ENCODE data around the gene TOR2A. TPM values are rescaled to one million over a fixed set of nuclear protein-coding genes. Genes with fewer than 3 reads are reported as not detected.
A peak's percentile ranks its signal among the peaks of the same experiment; 100 is the strongest.

The TOR2A gene
- total RNA-seq, 1 donor from 2014 or later = 6.4 TPM

DNA sequence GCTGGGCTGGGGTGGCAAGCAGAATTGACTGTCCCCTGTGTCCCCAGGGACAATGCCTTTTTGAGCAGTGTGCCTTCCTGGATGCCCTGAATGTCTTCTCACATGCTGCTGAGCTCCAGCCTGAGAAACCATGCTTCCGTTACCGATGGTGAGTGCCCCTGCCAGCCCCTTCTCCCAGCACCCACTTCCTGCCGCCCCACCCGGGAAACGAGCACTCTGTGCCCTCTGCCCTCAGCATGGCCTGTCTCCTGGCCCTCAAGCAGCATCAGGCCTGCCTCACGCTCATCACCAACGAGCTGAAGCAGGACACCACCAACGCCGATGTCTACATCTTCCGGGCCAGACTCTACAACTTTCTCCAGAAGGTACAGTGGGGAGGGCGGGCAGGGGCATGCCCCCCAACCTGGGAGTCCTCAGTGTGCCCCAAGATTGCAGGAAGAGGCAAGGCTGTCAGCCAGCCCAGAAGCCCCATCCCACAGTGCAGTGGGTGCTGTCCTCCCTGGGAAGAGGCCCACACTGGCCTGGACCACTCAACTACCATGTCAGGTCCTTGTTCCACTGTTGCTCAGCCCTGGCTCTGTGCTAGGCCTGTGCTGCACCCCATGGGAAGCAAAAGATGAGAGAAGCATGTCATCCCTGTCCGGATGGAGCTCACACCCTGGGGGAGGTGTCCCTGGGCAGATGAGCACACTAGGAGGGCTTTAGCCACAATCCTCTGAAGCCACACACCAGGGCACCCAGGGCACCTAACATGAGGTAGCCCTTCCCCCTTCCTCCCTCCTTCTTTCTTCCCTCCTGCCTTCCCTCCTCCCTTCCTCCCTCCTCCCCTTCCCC, 14.8 kb downstream of the TOR2A start:
- DNase-seq (ENCODE audit: low read depth) = no peak

DNA sequence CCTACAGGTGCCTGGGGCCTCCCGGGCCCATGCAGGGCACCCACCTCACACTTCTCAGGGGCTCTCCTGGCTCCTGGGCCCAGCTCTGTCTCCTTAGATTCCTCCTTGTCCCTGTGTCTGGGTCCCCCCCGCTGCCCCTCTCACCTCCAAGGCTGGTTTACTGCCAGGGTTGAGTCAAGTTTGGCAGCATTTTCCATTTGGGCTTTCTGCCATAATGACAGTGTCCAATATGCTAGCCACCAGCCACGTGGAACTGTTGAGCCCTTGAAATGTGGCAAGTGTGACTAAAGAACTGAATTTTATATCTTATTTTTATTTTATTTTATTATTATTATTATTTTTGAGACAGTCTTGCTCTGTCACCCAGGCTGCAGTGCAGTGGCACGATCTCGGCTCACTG, 17.3 kb downstream of the TOR2A start:
- no peak for DNase-seq (ENCODE audit: low read depth)

DNA sequence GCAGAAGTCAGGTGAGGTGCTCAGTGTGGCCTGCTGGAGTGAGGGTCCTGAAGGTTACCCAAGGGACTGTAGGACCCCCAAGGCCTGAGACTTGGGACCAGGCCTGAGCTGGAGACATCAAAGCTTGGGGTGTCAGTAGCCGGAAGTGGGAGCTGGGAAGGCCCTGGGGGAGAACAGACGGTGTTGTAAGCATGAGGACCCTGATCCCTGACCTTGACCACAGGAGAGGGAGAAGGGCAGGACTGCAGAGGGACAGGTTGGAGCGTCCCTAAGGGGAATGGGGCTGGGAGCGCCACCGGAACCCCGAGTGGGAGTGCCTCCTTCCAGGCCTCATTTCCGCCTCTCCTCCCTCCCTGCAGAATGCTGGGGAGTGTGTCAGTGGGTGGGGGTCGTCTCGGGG, 18.7 kb downstream of the TOR2A start:
- DNase-seq (ENCODE audit: low read depth) = no peak

DNA sequence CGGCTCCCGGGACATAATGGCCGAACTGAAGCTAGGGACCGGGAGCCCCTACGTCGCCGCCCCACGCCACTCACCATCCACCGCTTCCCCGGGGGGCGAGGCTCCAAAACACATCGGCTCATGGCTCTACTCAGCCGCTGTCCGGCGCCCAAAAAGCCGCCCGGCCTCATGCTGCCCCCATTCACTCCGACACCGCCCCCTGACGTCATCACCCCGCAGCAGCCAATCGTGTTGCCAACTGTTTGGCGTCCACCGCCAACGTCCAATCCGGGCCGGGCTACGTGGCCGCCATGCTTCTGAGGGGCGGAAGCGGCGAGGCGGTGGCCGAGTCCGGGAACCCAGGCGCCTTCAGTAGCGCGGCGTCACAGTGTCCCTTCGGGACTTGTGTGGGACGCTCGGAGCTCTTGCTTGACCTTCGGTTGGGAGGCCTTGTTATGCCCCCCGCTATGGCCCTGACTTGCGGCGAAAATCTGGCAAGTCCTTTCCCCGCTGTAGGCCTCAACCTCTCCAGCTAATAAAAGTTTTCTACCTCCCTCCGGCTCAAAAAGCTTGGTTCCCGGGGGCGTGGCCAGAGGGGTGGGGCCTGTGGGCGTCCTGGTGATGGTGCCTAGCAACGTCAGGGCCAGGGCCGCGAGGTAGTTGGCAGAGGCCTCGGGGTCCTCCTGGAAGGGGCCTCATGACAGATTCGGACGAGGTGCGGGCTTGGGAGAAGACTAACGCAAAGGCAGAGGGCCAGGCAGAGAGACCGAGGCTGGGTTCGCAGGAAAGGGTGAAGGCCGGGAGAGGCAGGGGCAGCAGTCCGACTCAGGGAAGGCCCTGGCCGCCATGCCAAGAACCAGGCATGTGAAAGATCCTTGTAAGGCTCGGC, 19.4 kb downstream of the TOR2A start, which contains the start of the genes PTRH1 and TTC16:
Gene PTRH1 (minus strand): TSS at position 194 of the 868 bp plus-strand sequence. CDS start 24 bp downstream, at position 170.
Gene TTC16 (plus strand): TSS at position 610 of the 868 bp plus-strand sequence. CDS start 67 bp downstream, at position 677.
- peak; percentile 81 for DNase-seq (ENCODE audit: low read depth)

- DNase-seq (ENCODE audit: low read depth) = no peak
These were observed 20.1 kb downstream of the TOR2A start for GRCh38 chr9:127714951-127715469.

DNA sequence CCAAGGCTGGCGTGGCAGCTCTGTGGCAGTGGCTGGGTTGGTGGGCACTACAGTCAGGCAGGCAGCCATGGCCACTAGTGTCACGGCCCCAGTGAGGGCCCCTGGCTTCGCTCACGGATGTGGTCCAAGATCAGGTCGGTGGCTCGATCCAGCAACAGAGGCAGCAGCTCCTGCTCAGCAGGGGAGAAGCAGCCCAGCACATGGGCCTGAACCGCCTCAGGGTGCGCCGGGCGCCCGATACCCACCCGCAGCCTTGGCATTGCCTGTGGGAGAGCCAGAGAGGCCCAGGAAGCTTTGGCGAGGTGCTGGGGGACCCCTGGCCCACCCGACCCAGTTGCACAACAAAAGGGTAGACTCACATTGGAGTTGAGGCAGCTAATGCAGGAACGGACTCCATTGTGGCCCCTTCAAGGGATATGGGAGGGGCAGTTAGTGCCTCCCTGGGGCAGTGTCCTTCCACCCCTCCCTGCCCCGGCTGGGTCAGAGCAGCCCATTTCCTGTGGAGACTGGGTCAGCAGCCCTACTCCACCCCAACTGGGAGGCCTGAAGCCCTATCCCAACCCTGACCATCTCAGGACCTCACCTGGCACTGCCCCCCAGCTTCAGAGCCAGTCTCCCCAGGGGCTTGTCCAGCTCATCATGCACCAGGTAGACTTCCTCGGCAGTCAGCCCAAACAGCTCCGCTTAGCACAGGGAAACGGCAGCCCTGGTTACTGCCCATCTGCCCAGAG, 20.9 kb downstream of the TOR2A start:
- DNase-seq (ENCODE audit: low read depth) = no peak

DNA sequence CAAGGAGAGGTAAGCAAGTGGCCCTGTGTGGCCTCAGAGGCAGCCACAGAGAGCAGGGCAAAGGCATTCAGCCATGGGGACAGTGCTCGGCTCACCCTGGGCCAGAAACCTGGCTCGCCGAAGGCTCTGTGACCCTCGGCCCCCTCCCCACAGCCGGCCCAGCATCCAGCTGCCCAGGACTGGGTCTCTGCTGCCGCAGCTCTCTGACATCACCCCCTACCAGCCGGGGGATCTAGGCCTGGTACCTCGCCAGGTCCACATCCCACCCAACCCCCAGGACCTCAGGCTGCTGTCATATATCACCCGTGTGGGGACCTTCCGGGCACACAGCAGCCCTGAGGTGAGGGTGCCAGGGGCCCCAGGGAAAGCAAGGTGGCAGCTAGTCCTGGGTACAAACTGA, 22.2 kb downstream of the TOR2A start:
- DNase-seq (ENCODE audit: low read depth) = no peak

GRCh38 chr9:127712371-127712770, 22.7 kb downstream of the TOR2A start:
- DNase-seq (ENCODE audit: low read depth) = no peak

DNA sequence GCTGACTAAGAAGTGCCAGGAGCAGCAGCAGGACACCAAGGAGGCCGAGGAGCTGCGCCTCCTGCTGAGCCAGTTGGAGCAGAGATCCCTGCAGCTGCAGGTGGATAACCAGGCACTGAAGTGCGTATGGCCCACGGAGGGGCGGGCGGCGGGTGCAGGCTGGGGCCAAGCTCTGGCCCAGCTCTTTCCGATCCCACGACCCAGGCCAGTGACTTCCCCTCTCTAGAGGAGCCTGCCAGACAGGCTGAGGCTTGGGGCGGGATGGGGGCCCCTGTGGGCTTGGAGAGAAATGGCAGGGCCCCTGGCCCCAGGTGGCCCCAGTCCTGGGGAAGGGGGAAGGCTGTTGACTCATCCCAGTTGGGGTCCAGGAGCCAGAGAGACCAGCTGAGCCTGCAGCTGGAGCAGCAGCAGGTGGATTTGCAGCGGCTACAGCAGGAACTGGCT, 23.2 kb downstream of the TOR2A start:
- DNase-seq (ENCODE audit: low read depth) = no peak

GRCh38 chr9:127711226-127711701, 23.8 kb downstream of the TOR2A start:
- no peak for DNase-seq (ENCODE audit: low read depth)

DNA sequence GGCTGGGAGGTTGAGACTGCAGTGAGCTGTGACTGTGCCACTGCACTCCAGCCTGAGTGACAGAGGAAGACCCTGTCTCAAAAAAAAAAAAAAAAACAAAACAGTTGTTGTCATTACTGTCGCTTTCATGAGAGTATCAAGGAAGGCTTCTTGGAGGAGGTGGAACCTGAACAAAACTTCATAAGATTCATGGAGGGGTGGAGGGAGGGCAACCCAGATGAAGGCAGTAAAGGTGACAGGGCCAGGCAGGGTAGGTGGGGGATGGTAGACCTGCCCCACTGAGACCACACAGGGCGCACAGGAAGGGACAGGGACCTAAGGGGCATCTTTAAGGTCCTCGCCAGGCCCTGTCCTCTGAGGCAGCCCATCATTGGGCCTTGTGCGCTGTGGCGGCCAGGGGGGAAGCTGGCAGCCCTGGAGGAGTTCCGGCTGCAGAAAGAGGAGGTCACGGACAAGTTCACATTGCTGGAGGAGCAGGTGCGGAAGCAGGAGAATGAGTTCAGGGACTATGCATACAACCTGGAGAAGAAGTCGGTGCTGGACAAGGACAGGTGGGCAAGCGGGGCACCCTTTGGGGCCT, 24.8 kb downstream of the TOR2A start:
- DNase-seq (ENCODE audit: low read depth) = no peak

DNA sequence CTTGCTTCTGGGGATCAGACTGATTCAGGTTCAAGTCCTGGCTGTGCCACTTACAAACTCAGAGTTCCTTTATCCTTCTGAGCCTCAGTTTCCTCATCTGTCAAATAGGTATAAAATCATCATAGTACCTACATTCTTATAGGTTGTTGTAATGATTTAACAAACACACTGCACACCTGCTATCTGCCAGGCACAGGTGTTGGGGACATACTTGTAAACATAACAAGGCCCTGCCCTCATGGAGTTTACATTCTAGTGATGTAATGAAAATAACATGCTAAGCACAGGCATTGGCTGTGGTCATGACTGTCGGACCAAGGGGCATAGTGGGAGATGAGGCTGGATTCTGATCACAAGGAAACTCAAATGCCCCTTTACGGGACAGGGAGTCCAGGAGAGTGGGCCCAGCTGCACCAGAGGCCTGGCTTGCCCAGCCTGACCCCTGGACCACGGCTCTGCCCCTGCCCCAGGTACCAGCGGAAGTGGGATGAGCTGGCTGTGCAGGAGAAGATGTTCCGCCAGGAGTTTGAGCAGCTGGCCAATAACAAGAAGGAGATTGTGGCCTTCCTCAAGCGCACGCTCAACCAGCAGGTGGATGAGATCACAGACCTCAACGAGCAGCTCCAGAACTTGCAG, 26.0 kb downstream of the TOR2A start:
- no peak for DNase-seq (ENCODE audit: low read depth)

- DNase-seq (ENCODE audit: low read depth) = no peak
These were observed 27.3 kb downstream of the TOR2A start for GRCh38 chr9:127707766-127708165.

GRCh38 chr9:127706836-127707241, 28.3 kb downstream of the TOR2A start, which contains the start of gene CFAP157:
Gene CFAP157 (plus strand): TSS chr9:127706988. CDS start chr9:127707032, 44 bp downstream.
- no peak for DNase-seq (ENCODE audit: low read depth)

GRCh38 chr9:127705577-127706379, 29.3 kb downstream of the TOR2A start:
- no peak for DNase-seq (ENCODE audit: low read depth)

DNA sequence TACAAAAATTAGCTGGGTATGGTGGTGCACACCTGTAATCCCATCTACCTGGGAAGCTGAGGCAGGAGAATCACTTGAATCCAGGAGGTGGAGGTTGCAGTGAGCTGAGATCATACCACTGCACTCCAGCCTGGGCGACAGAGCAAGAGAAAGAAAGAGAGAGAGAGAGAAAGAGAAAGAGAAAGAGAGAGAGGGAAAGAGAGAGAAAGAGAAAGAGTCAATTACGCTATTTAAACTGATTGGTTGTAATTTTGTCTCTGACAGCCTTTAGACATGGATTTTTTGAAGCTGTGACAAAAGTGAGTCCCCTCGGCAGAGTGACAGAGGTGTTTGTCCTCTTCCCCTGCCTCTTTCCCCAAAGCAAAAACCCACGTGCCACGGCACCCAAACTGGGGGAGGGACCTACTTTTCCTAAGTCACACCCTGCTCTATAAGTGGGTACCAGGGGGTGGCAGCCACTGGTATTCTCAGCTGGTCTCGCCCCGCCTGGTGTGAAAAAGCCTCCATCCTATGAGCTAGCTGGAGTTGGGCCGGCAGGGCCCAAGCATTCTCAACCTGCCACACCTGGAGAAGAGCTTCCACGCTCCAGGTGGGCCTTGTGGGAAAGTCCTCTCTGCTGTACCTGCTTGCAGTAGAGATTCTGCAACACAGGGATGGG, 31.7 kb downstream of the TOR2A start:
- DNase-seq (ENCODE audit: low read depth) = no peak

DNA sequence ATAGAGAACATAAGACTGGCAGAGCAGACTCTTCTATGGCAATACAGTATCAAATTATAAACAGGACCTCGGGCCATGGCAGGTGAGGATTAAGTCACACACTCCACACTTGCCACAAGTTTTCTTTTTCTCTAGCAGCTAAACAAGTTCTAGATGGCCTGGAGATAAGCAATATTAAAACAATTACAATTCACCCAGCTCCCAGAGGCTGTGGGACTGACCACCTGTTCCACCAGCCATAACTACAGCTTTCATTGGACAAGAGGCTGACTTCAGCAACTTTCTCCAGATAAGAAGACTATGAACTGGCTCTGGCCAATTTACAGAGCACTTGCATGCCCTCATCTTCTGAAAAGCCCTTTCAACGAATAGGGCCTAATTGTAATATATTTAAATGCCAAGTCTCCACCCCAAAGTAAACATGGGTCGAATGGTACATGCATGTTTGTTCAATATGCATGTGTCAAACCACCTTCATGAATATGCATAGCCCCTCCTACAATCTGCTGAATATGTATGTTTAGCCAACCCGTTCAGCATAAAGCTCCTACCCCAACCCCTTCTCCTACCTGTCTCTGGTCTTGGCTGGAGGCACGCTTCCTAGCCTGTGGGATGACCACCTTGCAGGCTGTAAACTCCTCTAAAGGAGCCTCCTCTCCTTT, 34.4 kb downstream of the TOR2A start:
- no peak for DNase-seq (ENCODE audit: low read depth)

DNA sequence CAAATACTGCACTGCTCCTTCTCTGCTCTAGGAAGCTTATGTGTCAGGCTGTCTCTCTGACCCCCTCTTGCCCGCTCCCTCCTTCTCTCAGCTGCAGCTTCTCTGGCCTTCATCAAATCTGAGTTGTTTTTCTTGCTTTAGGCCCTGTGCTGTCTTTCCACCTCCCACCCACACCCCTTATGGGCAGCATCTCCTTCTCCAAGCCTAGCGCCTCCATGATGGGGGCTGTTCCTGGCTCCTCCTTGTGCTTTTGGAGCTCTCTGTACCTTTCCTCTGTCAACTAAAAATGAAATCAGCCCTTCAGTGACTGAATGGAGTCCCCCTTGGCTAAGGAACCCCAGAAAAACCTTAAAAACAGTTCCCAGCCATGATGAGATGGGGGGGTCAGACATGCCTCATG, 35.0 kb downstream of the TOR2A start:
- DNase-seq (ENCODE audit: low read depth) = no peak

Data from renal cortical epithelial cell (primary cell).